Activated CD8-positive, alpha-beta T cell treated with anti-CD3 and anti-CD28 coated beads for 36 hours (primary cell): ENCODE measurements around the gene SDC1. TPM values are rescaled to one million over a fixed set of nuclear protein-coding genes. Genes with fewer than 3 reads are reported as not detected.
"Not testable (repeated sequence)": the region's sequence is repeated elsewhere in the genome, so short reads cannot be mapped to it uniquely, and the experiment has no call there.

Experiments used
- ATAC-seq: fragments of 200-7000 bp; cut with Tn5 transposase; one replicate; pipeline ENCODE4 v1.10.0; 2021; ENCODE audit warnings: mild to moderate bottlenecking, moderate library complexity
- CTCF ChIA-PET: fragments of 350-600 bp; sonication (Branson Sonifier 250); formaldehyde crosslinking; loops from one replicate; lab custom pipeline; 2021; ENCODE audit warnings: antibody characterized with exemption; lab: Charles Lee
- POLR2A ChIA-PET: fragments of 350-600 bp; sonication (Branson Sonifier 250); formaldehyde crosslinking; loops from one replicate; lab custom pipeline; 2021; ENCODE audit warnings: antibody characterized with exemption; lab: Charles Lee
- DNase-seq: peaks from one replicate; pipeline ENCODE4 v3.0.0-alpha.2; 2020
- H3K27ac Mint-ChIP-seq: one replicate; pipeline ENCODE4 v1.8.0; 2021; ENCODE audit warnings: mild to moderate bottlenecking, mixed read lengths
- H3K27me3 Mint-ChIP-seq: one replicate; pipeline ENCODE4 v1.8.0; 2021; ENCODE audit warnings: mixed read lengths
- H3K36me3 Mint-ChIP-seq: one replicate; pipeline ENCODE4 v1.8.0; 2021; ENCODE audit warnings: low read depth, mixed read lengths
- H3K4me1 Mint-ChIP-seq: one replicate; pipeline ENCODE4 v1.8.0; 2021; ENCODE audit warnings: low read depth, mixed read lengths
- H3K4me3 Mint-ChIP-seq: one replicate; pipeline ENCODE4 v1.8.0; 2021; ENCODE audit warnings: mild to moderate bottlenecking, moderate library complexity, mixed read lengths
- H3K9me3 Mint-ChIP-seq: one replicate; pipeline ENCODE4 v1.8.0; 2021; ENCODE audit warnings: mixed read lengths
- intact Hi-C: fragments of 100-400 bp; cut with micrococcal nuclease; formaldehyde crosslinking; loops from one replicate; pipeline ENCODE4 v1.10.0; 2022
- total RNA-seq, 2 experiments: library from RNA; stranded (reverse); gene quantifications; one replicate each; pipeline ENCODE4 v1.2.3, GENCODE V29; 2021
- TF ChIP-seq, protein P1 (sequence below): fragments of 200-600 bp; IDR thresholded peaks from one replicate; pipeline ENCODE4 v1.8.0; 2022; ENCODE audit warnings: antibody characterized with exemption, mild to moderate bottlenecking

Gene SDC1, protein sequence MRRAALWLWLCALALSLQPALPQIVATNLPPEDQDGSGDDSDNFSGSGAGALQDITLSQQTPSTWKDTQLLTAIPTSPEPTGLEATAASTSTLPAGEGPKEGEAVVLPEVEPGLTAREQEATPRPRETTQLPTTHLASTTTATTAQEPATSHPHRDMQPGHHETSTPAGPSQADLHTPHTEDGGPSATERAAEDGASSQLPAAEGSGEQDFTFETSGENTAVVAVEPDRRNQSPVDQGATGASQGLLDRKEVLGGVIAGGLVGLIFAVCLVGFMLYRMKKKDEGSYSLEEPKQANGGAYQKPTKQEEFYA
- total RNA-seq: under 1 TPM; 0.11 to 0.14 TPM

- ChIA-PET CTCF (interaction anchor here (0.8 to 2.1 kb wide), 15 partner anchors 10 to 222 kb away, joined by 3 to 8 read pairs (median 4); partner anchors contain the start of gene RHOB), POLR2A (no interaction called here)
- Mint-ChIP-seq H3K36me3 (no peaks in the 10 kb centered on the region), H3K27ac (no peak within 1 kb of the TSS), H3K4me3 (peak within 1 kb of the TSS; percentile 57), H3K9me3 (no peaks in the 10 kb centered on the region), H3K4me1 (no peaks in the 10 kb centered on the region), H3K27me3 (peaks cover 54% of the 10 kb centered on the region)
- no peak for DNase-seq
- TF ChIP-seq, protein P1, sequence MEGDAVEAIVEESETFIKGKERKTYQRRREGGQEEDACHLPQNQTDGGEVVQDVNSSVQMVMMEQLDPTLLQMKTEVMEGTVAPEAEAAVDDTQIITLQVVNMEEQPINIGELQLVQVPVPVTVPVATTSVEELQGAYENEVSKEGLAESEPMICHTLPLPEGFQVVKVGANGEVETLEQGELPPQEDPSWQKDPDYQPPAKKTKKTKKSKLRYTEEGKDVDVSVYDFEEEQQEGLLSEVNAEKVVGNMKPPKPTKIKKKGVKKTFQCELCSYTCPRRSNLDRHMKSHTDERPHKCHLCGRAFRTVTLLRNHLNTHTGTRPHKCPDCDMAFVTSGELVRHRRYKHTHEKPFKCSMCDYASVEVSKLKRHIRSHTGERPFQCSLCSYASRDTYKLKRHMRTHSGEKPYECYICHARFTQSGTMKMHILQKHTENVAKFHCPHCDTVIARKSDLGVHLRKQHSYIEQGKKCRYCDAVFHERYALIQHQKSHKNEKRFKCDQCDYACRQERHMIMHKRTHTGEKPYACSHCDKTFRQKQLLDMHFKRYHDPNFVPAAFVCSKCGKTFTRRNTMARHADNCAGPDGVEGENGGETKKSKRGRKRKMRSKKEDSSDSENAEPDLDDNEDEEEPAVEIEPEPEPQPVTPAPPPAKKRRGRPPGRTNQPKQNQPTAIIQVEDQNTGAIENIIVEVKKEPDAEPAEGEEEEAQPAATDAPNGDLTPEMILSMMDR: no peak
- intact Hi-C loops: no loop called here
- ATAC-seq: peak; percentile 18
Measured at GRCh38 chr2:20224716-20225293, at the start of gene SDC1. Gene SDC1, minus strand, starts transcription at chr2:20225130. Its CDS starts 263 bp downstream, at chr2:20224867.

DNA sequence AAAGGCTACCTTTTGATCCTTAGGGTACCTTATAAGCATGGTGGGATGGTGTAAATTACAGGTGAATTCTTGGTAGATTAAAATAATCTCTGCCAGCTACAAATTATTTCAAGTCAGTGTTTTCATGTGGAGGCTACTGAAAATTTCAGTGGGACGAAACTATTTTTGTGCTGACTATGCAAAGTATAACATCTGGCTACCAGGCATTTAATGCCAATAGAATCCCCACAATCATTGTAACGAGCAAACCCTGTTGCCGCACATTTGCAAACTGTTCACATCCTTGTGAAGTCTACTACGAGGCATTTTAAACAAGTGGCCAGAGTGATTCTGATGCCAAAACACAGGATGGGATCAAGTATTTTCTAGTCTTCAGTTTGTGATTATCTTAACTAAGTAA is 48.1 kb upstream of the SDC1 start:
- Mint-ChIP-seq H3K4me1 (peaks cover 14% of the 10 kb centered on the region), H3K36me3 (peaks cover 30% of the 10 kb centered on the region), H3K27me3 (no peaks in the 10 kb centered on the region), H3K4me3 (no peak overlapping the region), H3K9me3 (no peaks in the 10 kb centered on the region), H3K27ac (peak overlapping the region; percentile 1)
- intact Hi-C loops: no loop called here
- POLR2A ChIA-PET: no interaction called here
- no peak for ATAC-seq
- DNase-seq: no peak
- TF ChIP-seq, protein P1: no peak
- CTCF ChIA-PET: interaction anchor here (1.1 to 1.3 kb wide), 2 partner anchors 53 to 56 kb away, joined by 3 to 4 read pairs; no protein-coding TSS in a partner anchor

DNA sequence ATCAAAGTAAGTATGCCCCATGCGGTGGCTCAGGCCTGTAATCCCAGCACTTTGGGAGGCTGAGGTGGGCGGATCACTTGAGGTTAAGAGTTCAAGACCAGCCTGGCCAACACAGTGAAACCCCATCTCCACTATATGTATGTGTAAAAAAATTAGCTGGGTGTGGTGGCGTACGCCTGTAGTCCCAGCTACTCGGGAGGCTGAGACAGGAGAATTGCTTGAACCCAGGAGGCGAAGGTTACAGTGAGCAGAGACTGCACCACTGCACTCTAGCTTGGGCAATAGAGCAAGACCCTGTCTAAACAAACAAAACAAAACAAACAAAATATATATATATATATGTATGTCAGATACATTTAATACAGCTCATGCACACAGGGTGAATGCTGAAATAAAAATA is 43.4 kb upstream of the SDC1 start:
- H3K4me1 Mint-ChIP-seq, ATAC-seq, H3K4me3 Mint-ChIP-seq, intact Hi-C loops, H3K9me3 Mint-ChIP-seq, DNase-seq, H3K27me3 Mint-ChIP-seq, H3K27ac Mint-ChIP-seq: not testable (repeated sequence)
- POLR2A ChIA-PET: interaction anchor here (1.3 kb wide), 1 partner anchor 25 kb away, joined by 3 read pairs; no protein-coding TSS in a partner anchor
- CTCF ChIA-PET: interaction anchor here (1.3 kb wide), 1 partner anchor 18 kb away, joined by 3 read pairs; no protein-coding TSS in a partner anchor
- peaks cover 41% of the 10 kb centered on the region for H3K36me3 Mint-ChIP-seq

DNA sequence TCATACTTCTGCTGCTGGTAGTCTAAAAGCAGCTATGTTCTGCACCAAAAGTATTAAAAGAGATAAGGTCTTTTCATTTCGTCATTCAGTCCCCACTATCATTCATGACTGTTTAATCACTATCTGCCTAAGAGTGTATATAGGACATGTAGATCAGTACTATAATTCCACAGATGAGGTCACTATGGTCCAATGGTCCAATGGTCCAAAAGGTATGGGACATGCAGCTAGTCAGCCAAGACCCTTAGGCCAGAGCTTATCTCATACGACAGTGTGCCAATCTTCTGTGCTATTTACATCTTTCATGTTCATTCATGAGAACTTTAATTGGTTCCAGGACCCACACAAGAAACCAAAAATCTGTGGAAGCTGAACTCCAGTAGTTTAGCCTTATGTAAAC is 42.6 kb upstream of the SDC1 start:
- Mint-ChIP-seq H3K4me3 (no peak overlapping the region), H3K4me1 (peaks cover 10% of the 10 kb centered on the region), H3K27ac (peak overlapping the region; percentile 32), H3K27me3 (no peaks in the 10 kb centered on the region), H3K9me3 (no peaks in the 10 kb centered on the region), H3K36me3 (peaks cover 43% of the 10 kb centered on the region)
- POLR2A ChIA-PET: interaction anchor here (1.3 kb wide), 1 partner anchor 26 kb away, joined by 3 read pairs; no protein-coding TSS in a partner anchor
- ATAC-seq (no peak), DNase-seq (no peak)
- TF ChIP-seq, protein P1: no peak
- intact Hi-C loops: no loop called here
- CTCF ChIA-PET: no interaction called here

DNA sequence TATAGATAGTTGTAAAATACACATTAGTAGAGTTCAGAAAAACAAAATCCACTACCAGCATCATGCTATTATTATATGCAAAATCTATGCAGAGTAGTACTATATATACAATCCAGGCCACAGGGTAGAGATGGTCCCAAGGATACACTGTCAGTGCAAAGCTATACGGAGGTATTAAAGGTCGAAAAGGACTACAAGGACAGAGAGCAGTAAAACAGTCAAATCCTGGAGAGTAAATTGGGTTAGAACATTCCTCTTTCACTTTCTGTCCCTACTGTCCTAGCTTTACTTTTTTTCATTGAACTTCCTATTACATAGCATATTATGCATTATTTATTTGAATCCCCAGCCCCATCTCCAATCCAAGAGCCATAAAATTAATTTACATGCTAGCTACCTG is 39.7 kb upstream of the SDC1 start:
- ATAC-seq (no peak), DNase-seq (no peak)
- Mint-ChIP-seq H3K4me3 (no peak overlapping the region), H3K36me3 (peaks cover 34% of the 10 kb centered on the region), H3K27ac (peak overlapping the region; percentile 63), H3K27me3 (no peaks in the 10 kb centered on the region), H3K4me1 (peaks cover 8% of the 10 kb centered on the region), H3K9me3 (no peaks in the 10 kb centered on the region)
- POLR2A ChIA-PET: interaction anchor here (1.0 kb wide), 1 partner anchor 18 kb away, joined by 3 read pairs; no protein-coding TSS in a partner anchor
- intact Hi-C loops: no loop called here
- CTCF ChIA-PET: interaction anchor here (2.1 kb wide), 1 partner anchor 22 kb away, joined by 5 read pairs; no protein-coding TSS in a partner anchor
- TF ChIP-seq, protein P1: no peak
